ENCODE results near the gene TXNRD2. TPM values are rescaled to one million over a fixed set of nuclear protein-coding genes. Genes with fewer than 3 reads are reported as not detected.

TXNRD2 gene
- total RNA-seq, 3 donors from 2014 or later (not counting 1 experiment from before 2014, with no cell fraction given), result 23.5 to 37.3 (median 24.4) TPM

DNA sequence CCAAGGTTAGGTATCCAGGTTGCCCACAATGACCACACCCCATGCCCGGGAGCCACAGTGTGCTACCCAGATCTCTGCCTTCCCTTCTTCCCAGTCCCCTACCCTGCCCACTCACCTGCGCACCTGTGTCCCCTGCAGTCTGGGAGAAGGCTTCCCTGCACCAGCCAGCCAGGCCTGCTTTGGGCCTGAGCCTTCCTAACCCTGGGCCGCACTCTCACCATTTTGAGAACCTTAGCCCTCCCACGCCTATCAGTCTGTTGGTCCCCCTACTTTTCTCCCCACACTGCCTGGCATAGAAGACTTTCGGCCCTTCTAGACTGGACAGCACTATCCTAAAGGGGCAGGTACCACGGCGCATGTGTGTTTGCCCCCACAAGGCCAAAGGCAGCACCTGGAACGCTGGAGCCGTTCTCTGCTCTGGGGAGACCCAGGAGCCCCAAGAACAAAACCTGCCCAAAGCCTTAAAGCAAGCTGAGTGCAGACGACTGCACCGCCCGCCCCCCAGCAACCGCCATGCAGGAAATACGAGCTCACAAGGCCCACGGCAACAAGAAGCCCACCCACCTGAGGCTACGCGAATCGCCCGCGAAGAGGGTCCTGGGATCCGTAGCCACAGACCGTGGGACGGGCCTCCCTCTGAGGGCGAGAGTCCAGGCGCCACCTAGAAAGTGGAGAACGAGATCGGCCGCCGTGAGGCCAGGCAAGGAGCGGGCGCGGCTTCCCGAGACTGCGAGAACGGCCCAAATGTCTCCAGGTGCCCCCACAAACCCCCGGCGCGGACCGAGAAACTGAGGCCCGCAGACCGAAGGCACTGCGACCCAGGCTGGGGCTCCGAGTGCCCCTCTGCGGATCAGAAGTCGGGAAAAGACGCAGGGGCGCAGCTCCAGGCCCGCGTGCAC is 87.5 kb downstream of the TXNRD2 start:
- Histone ChIP-seq H3K9me3 (ENCODE audit: control insufficient read depth, insufficient read depth, low read length) (no peaks in the 10 kb centered on the region), H3K4me3 (ENCODE audit: low read length) (peak overlapping the region; percentile 97), H3K4me1 (ENCODE audit: control insufficient read depth, insufficient read depth, low read length) (peaks cover 26% of the 10 kb centered on the region), H3K27me3 (ENCODE audit: control insufficient read depth, insufficient read depth, low read length) (no peaks in the 10 kb centered on the region), H3K36me3 (ENCODE audit: control insufficient read depth, insufficient read depth, low read length) (peaks cover 7% of the 10 kb centered on the region), H3K27ac (ENCODE audit: low read length) (peak overlapping the region; percentile 57)
- H3K36me3 Mint-ChIP-seq, result no peaks in the 10 kb centered on the region
- peak overlapping the region; percentile 82 to 90 for H3K27ac Mint-ChIP-seq
- no peaks in the 10 kb centered on the region for H3K27me3 Mint-ChIP-seq (ENCODE audit: low read depth in 2 of 2)
- TF ChIP-seq, protein P1, sequence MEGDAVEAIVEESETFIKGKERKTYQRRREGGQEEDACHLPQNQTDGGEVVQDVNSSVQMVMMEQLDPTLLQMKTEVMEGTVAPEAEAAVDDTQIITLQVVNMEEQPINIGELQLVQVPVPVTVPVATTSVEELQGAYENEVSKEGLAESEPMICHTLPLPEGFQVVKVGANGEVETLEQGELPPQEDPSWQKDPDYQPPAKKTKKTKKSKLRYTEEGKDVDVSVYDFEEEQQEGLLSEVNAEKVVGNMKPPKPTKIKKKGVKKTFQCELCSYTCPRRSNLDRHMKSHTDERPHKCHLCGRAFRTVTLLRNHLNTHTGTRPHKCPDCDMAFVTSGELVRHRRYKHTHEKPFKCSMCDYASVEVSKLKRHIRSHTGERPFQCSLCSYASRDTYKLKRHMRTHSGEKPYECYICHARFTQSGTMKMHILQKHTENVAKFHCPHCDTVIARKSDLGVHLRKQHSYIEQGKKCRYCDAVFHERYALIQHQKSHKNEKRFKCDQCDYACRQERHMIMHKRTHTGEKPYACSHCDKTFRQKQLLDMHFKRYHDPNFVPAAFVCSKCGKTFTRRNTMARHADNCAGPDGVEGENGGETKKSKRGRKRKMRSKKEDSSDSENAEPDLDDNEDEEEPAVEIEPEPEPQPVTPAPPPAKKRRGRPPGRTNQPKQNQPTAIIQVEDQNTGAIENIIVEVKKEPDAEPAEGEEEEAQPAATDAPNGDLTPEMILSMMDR (IDR thresholded peaks at IDR 0.05), result no peak
- H3K4me3 Mint-ChIP-seq, result peak overlapping the region; percentile 91
- DNase-seq (peak in 1 of 2 donors; percentile 43), ATAC-seq (no peak)
- intact Hi-C loops (cut with micrococcal nuclease), result no loop called here
- H3K9me3 Mint-ChIP-seq, result no peaks in the 10 kb centered on the region
- 1% methylated on average over 49 of the region's 49 CpGs for WGBS (ENCODE audit: insufficient coverage)
- peaks cover 19 to 40% of the 10 kb centered on the region in 2 donors for H3K4me1 Mint-ChIP-seq

DNA sequence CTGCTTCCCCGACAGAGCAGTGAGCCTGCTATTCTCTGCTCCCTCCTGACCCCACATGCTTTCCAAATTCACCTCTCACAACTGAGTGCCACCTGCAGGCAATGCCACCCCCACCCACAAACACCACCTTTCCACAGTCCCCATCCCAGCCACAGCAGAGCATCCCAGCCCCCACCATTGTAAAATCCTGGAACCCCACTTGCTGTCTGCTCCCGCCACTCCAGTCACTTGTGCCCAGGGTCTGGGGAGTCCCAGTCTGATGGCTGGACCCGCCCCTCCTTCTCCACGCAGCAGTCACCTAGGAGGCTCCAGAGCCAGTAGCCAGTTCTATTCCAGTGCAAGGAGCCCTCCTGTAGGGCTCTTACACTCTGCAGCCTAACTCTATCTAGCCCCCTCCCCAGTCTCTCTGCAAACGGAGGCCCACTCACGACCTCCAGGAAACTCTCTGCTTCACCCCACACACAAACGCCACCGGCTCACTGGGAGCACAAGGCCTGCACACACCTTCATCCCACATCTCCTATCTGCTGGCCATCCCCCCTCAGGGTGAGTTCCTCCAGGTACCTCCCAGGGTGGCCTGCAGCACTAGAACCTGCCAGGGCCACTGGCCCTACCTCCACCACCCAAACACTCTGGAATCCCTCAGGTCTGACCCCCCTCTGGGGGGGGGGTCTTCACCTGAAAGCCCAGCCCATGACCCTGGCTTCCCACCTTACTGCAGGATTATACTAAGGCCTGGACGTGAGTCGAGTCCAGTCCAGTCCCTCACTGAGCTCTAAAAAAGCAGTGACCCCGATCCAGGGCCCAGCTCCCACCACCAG is 88.3 kb downstream of the TXNRD2 start:
- H3K4me3 ChIP-seq (ENCODE audit: low read length), result peak overlapping the region; percentile 97
- Mint-ChIP-seq H3K36me3 (no peaks in the 10 kb centered on the region), H3K9me3 (no peaks in the 10 kb centered on the region), H3K27ac (peak overlapping the region in 1 of 2 donors; percentile 90), H3K4me1 (peaks cover 19 to 40% of the 10 kb centered on the region in 2 donors), H3K27me3 (ENCODE audit: low read depth in 2 of 2) (no peaks in the 10 kb centered on the region), H3K4me3 (peak overlapping the region; percentile 91)
- TF ChIP-seq, protein P1 (IDR thresholded peaks at IDR 0.05), result no peak
- peaks cover 26% of the 10 kb centered on the region for H3K4me1 ChIP-seq (ENCODE audit: control insufficient read depth, insufficient read depth, low read length)
- WGBS (ENCODE audit: insufficient coverage), result 70% methylated on average over 11 of the region's 11 CpGs
- intact Hi-C loops (cut with micrococcal nuclease), result no loop called here
- ATAC-seq (no peak), DNase-seq (no peak)
- no peaks in the 10 kb centered on the region for H3K9me3 ChIP-seq (ENCODE audit: control insufficient read depth, insufficient read depth, low read length)
- H3K27ac ChIP-seq (ENCODE audit: low read length), result no peak overlapping the region
- no peaks in the 10 kb centered on the region for H3K27me3 ChIP-seq (ENCODE audit: control insufficient read depth, insufficient read depth, low read length)
- H3K36me3 ChIP-seq (ENCODE audit: control insufficient read depth, insufficient read depth, low read length), result peaks cover 7% of the 10 kb centered on the region

DNA sequence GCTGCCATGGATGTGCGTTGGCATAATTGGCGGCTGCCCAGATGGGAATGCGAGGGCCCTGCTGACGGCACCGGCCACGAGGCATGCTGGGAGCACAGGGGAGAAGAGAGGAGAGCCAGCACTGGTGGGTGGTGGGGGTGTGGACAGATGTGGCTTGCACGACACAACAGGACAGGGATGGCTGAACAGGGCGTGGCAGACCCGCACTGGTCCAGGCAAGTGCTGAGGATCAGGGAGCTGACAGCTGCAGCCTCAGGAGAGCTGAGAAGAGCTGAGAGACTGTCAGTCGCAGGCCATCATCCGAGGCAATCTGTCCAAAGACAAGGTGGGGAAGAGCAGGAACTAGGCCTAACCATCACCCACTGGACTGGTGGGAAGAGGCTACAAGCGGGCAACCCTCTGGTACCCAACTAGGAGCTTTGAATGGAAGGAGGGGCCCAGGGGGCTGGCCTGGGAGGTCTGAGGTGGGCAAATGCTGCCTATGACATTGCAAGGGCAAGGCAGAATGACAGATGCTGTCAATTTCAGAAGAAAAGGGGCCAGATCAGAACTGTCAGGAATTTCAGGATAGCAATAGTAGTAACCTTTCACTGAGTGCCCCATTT is 89.3 kb downstream of the TXNRD2 start:
- 96% methylated on average over 12 of the region's 12 CpGs for WGBS (ENCODE audit: insufficient coverage)
- no peak for DNase-seq
- no peaks in the 10 kb centered on the region for H3K27me3 Mint-ChIP-seq (ENCODE audit: low read depth in 2 of 2)
- TF ChIP-seq, protein P1 (IDR thresholded peaks at IDR 0.05), result no peak
- peak overlapping the region in 1 of 2 donors; percentile 29 for H3K27ac Mint-ChIP-seq
- no peak for ATAC-seq
- Histone ChIP-seq H3K9me3 (ENCODE audit: control insufficient read depth, insufficient read depth, low read length) (no peaks in the 10 kb centered on the region), H3K4me1 (ENCODE audit: control insufficient read depth, insufficient read depth, low read length) (peaks cover 26% of the 10 kb centered on the region), H3K4me3 (ENCODE audit: low read length) (no peak overlapping the region), H3K36me3 (ENCODE audit: control insufficient read depth, insufficient read depth, low read length) (peaks cover 7% of the 10 kb centered on the region), H3K27ac (ENCODE audit: low read length) (no peak overlapping the region), H3K27me3 (ENCODE audit: control insufficient read depth, insufficient read depth, low read length) (no peaks in the 10 kb centered on the region)
- H3K4me1 Mint-ChIP-seq, result peaks cover 19 to 40% of the 10 kb centered on the region in 2 donors
- peak overlapping the region; percentile 31 for H3K4me3 Mint-ChIP-seq
- H3K36me3 Mint-ChIP-seq, result no peaks in the 10 kb centered on the region
- intact Hi-C loops (cut with micrococcal nuclease), result no loop called here
- H3K9me3 Mint-ChIP-seq, result no peaks in the 10 kb centered on the region
